Measurements from ENCODE around the gene CDIPT.
"Not testable (repeated sequence)": the region's sequence is repeated elsewhere in the genome, so short reads cannot be mapped to it uniquely, and the experiment has no call there.

The CDIPT gene

DNA sequence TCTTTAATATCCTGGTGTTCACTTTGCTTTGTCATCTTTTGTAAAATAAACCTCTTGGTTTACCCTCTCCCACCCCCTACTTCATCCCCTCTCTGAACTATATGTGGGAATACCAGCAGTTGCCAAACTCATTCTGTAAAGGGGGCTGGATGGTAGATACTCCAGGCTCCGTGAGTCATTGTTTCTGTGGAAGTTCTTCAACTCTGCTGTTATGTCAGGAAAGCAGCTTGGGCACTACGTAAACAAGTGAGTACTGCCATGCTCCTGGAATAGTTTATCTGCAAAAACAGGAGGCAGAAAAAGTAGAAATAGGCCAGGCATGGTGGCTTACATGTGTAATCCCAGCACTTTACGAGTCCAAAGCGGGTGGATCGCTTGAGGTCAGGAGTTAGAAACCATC lies 25.2 kb downstream of the CDIPT start:
- Histone ChIP-seq H3K36me3 (ENCODE audit: control insufficient read depth, low read depth, low read length) (no peaks in the 10 kb centered on the region), H3K9me3 (ENCODE audit: control insufficient read depth, low read depth, low read length) (no peaks in the 10 kb centered on the region), H3K27ac (ENCODE audit: low read length) (no peak overlapping the region), H3K27me3 (ENCODE audit: control insufficient read depth, insufficient read depth, low read length) (no peaks in the 10 kb centered on the region), H3K4me3 (ENCODE audit: low read length) (no peak overlapping the region), H3K4me1 (ENCODE audit: control insufficient read depth, low read depth, low read length) (no peaks in the 10 kb centered on the region), H3K9ac (ENCODE audit: low read length) (no peak overlapping the region)

DNA sequence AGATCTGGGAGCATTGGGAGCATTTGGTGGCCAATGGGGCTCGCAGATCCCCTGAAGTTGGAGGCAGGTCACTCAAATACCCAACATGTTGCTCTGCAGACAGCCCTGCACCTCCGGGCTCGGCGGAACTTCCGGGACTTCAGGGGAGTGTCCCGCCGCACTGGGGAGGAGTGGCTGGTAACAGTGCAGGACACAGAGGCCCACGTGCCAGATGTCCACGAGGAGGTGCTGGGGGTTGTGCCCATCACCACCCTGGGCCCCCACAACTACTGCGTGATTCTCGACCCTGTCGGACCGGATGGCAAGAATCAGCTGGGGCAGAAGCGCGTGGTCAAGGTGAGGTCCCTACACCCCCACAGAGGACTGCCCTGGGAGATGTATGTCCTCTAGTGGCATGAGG lies 26.4 kb downstream of the CDIPT start:
- H3K4me3 ChIP-seq (ENCODE audit: low read length): no peak overlapping the region
- no peaks in the 10 kb centered on the region for H3K9me3 ChIP-seq (ENCODE audit: control insufficient read depth, low read depth, low read length)
- H3K36me3 ChIP-seq (ENCODE audit: control insufficient read depth, low read depth, low read length): no peaks in the 10 kb centered on the region
- H3K27me3 ChIP-seq (ENCODE audit: control insufficient read depth, insufficient read depth, low read length): no peaks in the 10 kb centered on the region
- no peak overlapping the region for H3K9ac ChIP-seq (ENCODE audit: low read length)
- no peaks in the 10 kb centered on the region for H3K4me1 ChIP-seq (ENCODE audit: control insufficient read depth, low read depth, low read length)
- H3K27ac ChIP-seq (ENCODE audit: low read length): no peak overlapping the region

DNA sequence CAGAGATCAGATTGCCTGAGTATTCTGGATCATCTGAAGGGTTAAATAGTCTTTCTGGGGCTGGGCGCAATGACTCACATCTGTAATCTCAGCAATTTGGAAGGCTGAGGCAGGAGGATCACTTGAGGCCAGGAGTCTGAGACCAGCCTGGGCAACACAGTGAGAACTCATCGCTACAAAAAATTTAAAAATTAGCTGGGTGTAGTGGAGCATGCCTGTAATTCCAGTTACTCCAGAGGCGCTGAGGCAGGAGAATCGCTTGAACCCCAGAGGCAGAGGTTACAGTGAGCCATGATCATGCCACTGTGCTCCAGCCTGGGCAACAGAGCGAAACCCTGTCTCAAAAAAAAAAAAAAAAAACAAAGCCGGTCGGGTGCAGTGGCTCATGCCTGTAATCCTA lies 27.1 kb downstream of the CDIPT start:
- no peaks in the 10 kb centered on the region for H3K4me1 ChIP-seq (ENCODE audit: control insufficient read depth, low read depth, low read length)
- no peaks in the 10 kb centered on the region for H3K9me3 ChIP-seq (ENCODE audit: control insufficient read depth, low read depth, low read length)
- no peak overlapping the region for H3K9ac ChIP-seq (ENCODE audit: low read length)
- no peak overlapping the region for H3K4me3 ChIP-seq (ENCODE audit: low read length)
- H3K36me3 ChIP-seq (ENCODE audit: control insufficient read depth, low read depth, low read length): no peaks in the 10 kb centered on the region
- no peaks in the 10 kb centered on the region for H3K27me3 ChIP-seq (ENCODE audit: control insufficient read depth, insufficient read depth, low read length)
- H3K27ac ChIP-seq (ENCODE audit: low read length): no peak overlapping the region

DNA sequence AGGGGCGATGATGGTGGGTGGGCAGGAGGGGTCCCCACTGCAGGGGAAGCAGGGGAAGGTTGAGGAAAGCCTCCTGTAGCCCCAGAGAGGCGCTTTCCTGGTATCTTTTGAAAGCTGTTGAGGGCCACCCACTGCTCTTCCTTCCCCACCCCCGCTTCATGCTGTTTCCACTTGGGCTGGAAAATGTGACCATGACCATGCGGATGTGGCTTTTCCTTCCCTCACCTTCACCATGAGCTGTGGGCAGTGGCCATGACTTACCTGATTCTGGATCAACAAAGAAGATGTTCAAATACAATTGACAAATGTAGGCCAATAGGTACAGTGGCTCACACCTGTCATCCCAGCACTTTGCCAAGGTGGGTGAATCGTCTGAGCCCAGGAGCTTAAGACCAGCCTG lies 28.9 kb downstream of the CDIPT start:
- Histone ChIP-seq H3K9me3 (ENCODE audit: control insufficient read depth, low read depth, low read length) (no peaks in the 10 kb centered on the region), H3K4me1 (ENCODE audit: control insufficient read depth, low read depth, low read length) (no peaks in the 10 kb centered on the region), H3K36me3 (ENCODE audit: control insufficient read depth, low read depth, low read length) (no peaks in the 10 kb centered on the region), H3K9ac (ENCODE audit: low read length) (no peak overlapping the region), H3K27me3 (ENCODE audit: control insufficient read depth, insufficient read depth, low read length) (no peaks in the 10 kb centered on the region), H3K4me3 (ENCODE audit: low read length) (no peak overlapping the region), H3K27ac (ENCODE audit: low read length) (no peak overlapping the region)

DNA sequence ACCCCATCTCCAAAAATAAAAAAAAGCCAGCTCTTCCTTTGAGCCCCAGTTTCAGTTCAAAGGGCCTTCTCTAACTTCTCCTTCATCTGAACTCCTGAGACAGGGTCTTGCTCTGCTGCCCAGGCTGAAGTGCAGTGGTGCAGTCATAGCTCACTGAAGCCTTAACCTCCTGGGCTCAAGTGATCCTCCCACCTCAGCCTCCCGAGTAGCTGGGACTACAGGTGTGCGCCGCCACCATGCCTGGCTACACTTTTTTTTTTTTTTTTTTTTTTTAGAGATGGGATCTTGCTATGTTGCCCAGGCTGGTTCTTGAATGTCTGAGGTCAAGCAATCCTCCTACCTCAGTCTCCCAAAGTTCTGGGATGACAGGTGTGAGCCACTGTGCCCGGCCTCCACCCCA lies 29.8 kb downstream of the CDIPT start:
- H3K9ac ChIP-seq (ENCODE audit: low read length); H3K27ac ChIP-seq (ENCODE audit: low read length); H3K36me3 ChIP-seq (ENCODE audit: control insufficient read depth, low read depth, low read length); H3K4me3 ChIP-seq (ENCODE audit: low read length); H3K27me3 ChIP-seq (ENCODE audit: control insufficient read depth, insufficient read depth, low read length); H3K4me1 ChIP-seq (ENCODE audit: control insufficient read depth, low read depth, low read length); H3K9me3 ChIP-seq (ENCODE audit: control insufficient read depth, low read depth, low read length): not testable (repeated sequence)

DNA sequence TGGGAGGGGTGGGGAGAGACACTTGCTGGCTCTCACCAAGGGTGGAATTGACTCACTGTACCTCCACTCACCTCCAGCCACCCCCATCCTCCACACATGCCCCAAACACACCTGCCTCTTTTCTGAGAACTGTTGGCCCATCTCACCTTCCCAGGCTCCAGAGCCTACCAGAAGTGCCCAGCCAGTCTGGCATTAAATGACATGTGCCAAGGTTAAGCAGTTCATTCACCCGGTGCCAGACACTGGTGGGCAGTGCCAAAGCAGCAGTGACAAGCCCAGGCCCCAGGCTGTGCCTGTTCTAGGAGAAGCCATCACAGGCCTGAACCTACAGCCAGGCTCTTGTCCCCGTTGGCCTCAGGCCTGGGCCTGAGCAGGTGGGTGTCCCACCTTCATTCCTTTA lies 31.5 kb downstream of the CDIPT start:
- Histone ChIP-seq H3K4me1 (ENCODE audit: control insufficient read depth, low read depth, low read length) (no peaks in the 10 kb centered on the region), H3K4me3 (ENCODE audit: low read length) (no peak overlapping the region), H3K27ac (ENCODE audit: low read length) (no peak overlapping the region), H3K9me3 (ENCODE audit: control insufficient read depth, low read depth, low read length) (no peaks in the 10 kb centered on the region), H3K36me3 (ENCODE audit: control insufficient read depth, low read depth, low read length) (no peaks in the 10 kb centered on the region), H3K9ac (ENCODE audit: low read length) (no peak overlapping the region), H3K27me3 (ENCODE audit: control insufficient read depth, insufficient read depth, low read length) (no peaks in the 10 kb centered on the region)

DNA sequence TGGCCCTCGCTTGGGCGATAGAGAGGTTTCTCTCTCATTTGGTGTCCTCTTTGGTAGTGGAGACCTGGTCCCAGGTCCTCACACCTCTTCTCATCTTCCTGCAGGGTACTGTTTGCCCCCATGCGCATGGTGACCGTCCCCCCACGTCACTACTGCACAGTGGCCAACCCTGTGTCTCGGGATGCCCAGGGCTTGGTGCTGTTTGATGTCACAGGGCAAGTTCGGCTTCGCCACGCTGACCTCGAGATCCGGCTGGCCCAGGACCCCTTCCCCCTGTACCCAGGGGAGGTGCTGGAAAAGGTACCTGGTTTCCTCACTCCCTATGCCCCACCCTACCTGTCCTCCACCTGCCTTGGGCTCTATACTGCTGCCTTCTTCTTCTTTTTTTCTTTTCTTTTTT lies 32.3 kb downstream of the CDIPT start:
- no peaks in the 10 kb centered on the region for H3K27me3 ChIP-seq (ENCODE audit: control insufficient read depth, insufficient read depth, low read length)
- H3K9ac ChIP-seq (ENCODE audit: low read length): no peak overlapping the region
- H3K4me1 ChIP-seq (ENCODE audit: control insufficient read depth, low read depth, low read length): peaks cover under 1% of the 10 kb centered on the region
- H3K9me3 ChIP-seq (ENCODE audit: control insufficient read depth, low read depth, low read length): no peaks in the 10 kb centered on the region
- H3K4me3 ChIP-seq (ENCODE audit: low read length): no peak overlapping the region
- no peak overlapping the region for H3K27ac ChIP-seq (ENCODE audit: low read length)
- no peaks in the 10 kb centered on the region for H3K36me3 ChIP-seq (ENCODE audit: control insufficient read depth, low read depth, low read length)

DNA sequence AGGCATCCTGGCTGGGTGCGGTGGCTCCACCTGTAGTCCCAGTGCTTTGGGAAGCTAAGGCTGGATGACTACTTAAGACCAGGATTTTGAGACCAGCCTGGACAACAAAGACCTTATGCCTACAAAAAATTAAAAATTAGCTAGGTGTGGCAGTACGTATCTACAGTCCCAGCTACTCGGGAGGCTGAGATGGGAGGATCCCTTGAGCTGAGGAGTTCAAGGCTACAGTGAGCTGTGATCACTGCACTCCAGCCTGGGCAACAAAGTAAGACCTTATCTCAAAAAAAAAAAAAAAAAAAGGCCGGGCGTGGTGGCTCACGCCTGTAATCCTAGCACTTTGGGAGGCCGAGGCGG lies 36.7 kb downstream of the CDIPT start:
- Histone ChIP-seq H3K27ac (ENCODE audit: low read length) (no peak overlapping the region), H3K4me3 (ENCODE audit: low read length) (no peak overlapping the region), H3K9ac (ENCODE audit: low read length) (no peak overlapping the region), H3K4me1 (ENCODE audit: control insufficient read depth, low read depth, low read length) (peaks cover 10% of the 10 kb centered on the region), H3K9me3 (ENCODE audit: control insufficient read depth, low read depth, low read length) (no peaks in the 10 kb centered on the region), H3K27me3 (ENCODE audit: control insufficient read depth, insufficient read depth, low read length) (no peaks in the 10 kb centered on the region), H3K36me3 (ENCODE audit: control insufficient read depth, low read depth, low read length) (no peaks in the 10 kb centered on the region)

DNA sequence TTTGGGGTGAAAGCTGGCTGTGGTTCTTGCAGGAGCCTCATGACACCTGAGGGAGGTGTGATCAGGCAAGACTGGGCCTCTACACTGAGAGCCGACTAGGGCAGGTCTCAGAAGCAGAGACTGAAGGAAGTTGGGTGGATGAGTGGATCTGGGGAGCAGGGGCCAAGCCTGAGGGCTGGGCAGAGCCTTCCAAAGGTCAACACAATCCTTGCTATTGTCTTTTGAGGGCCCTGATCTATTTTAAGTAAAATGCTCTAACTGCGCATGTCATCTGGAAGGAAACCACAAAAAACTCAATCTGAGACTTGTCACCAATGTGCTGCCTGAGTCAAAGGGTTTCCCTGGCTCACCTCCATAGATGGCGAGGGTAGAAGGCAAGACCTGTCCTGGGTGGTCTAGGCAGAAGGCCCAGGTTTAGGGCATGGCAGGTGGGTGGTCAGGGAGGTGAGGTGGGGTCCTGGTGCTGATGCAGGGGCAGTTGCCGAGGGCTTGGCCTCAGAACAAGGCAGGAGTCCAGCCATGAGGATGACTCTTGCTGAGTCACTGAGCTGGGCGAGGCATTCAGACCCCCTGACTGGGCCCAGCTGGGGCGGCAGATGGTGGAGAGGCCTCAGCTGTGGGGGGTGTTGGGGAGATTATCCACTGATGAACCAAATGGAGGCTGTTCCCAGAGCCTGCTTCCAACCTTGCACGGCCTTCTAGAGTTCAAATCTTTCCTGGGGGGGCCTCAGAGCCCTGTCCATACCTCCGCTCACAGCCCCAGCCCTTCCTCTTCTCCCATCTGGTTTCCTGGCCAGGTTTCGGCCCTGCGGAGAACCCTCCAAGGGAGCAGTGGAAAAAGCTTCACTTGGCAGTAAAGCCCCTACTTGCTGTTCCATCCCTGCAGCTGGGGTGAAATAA lies 37.6 kb downstream of the CDIPT start:
- no peaks in the 10 kb centered on the region for H3K27me3 ChIP-seq (ENCODE audit: control insufficient read depth, insufficient read depth, low read length)
- H3K9me3 ChIP-seq (ENCODE audit: control insufficient read depth, low read depth, low read length): no peaks in the 10 kb centered on the region
- H3K27ac ChIP-seq (ENCODE audit: low read length): no peak overlapping the region
- H3K4me3 ChIP-seq (ENCODE audit: low read length): no peak overlapping the region
- peaks cover under 1% of the 10 kb centered on the region for H3K36me3 ChIP-seq (ENCODE audit: control insufficient read depth, low read depth, low read length)
- H3K4me1 ChIP-seq (ENCODE audit: control insufficient read depth, low read depth, low read length): peaks cover 10% of the 10 kb centered on the region
- H3K9ac ChIP-seq (ENCODE audit: low read length): no peak overlapping the region

DNA sequence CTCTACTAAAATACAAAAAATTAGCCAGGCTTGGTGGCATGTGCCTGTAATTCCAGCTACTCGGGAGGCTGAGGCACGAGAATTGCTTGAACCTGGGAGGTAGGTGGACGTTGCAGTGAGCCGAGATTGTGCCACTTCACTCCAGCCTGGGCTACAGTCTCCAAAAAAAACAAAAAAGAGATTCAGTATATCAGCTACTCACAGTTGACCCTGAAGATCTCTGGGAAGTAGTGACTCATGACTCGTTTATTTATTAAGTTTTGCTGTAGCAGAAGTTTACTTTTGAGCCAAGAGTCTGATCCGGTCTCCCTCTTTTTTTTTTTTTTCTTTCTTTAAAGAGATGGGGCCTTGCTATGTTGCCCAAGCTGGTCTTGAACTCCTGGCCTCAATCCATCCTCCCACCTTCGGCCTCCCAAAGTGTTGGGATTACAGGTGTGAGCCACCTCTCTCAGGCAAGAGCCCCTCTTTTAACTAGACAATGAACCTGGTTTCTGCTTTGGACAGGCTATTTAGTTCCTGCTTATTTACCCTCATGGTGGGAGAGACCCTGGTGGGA lies 38.4 kb downstream of the CDIPT start:
- no peak overlapping the region for H3K9ac ChIP-seq (ENCODE audit: low read length)
- peaks cover 8% of the 10 kb centered on the region for H3K36me3 ChIP-seq (ENCODE audit: control insufficient read depth, low read depth, low read length)
- no peak overlapping the region for H3K4me3 ChIP-seq (ENCODE audit: low read length)
- H3K27ac ChIP-seq (ENCODE audit: low read length): no peak overlapping the region
- peaks cover 10% of the 10 kb centered on the region for H3K4me1 ChIP-seq (ENCODE audit: control insufficient read depth, low read depth, low read length)
- H3K9me3 ChIP-seq (ENCODE audit: control insufficient read depth, low read depth, low read length): no peaks in the 10 kb centered on the region
- H3K27me3 ChIP-seq (ENCODE audit: control insufficient read depth, insufficient read depth, low read length): no peaks in the 10 kb centered on the region

DNA sequence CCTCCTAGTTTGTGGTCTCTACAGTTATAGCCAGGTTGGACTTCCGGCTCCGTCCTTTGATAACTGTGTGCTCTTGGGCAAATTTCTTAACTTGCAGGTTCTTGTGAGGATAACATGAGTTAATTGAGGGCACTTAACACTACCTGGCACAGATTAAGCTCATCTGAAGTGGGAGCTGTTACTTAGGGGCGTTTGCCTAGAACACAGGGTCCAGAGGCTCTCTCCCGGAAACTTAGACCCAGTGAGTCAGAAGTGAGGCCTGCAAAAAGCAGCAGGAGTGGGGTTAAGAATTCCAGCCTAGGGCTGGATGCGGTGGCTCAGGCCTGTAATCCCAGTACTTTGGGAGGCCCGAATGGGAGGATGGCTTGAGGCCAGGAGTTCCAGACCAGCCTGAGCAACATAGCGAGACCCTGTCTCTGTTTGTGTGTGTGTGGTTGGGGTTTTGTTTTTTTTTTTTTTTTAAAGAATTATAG lies 41.3 kb downstream of the CDIPT start:
- Histone ChIP-seq H3K9ac (ENCODE audit: low read length) (no peak overlapping the region), H3K27me3 (ENCODE audit: control insufficient read depth, insufficient read depth, low read length) (no peaks in the 10 kb centered on the region), H3K9me3 (ENCODE audit: control insufficient read depth, low read depth, low read length) (no peaks in the 10 kb centered on the region), H3K27ac (ENCODE audit: low read length) (no peak overlapping the region), H3K36me3 (ENCODE audit: control insufficient read depth, low read depth, low read length) (peaks cover 26% of the 10 kb centered on the region), H3K4me1 (ENCODE audit: control insufficient read depth, low read depth, low read length) (peaks cover 10% of the 10 kb centered on the region), H3K4me3 (ENCODE audit: low read length) (no peak overlapping the region)

All from iPS-18a (cell line).